ENCODE measurements around the gene RNU5B-1. TPM values are rescaled to one million over a fixed set of nuclear protein-coding genes. Genes with fewer than 3 reads are reported as not detected.
"Not testable (repeated sequence)": the region's sequence is repeated elsewhere in the genome, so short reads cannot be mapped to it uniquely, and the experiment has no call there.

RNU5B-1 gene
- total and polyA plus RNA-seq, 4 donors = not detected

DNA sequence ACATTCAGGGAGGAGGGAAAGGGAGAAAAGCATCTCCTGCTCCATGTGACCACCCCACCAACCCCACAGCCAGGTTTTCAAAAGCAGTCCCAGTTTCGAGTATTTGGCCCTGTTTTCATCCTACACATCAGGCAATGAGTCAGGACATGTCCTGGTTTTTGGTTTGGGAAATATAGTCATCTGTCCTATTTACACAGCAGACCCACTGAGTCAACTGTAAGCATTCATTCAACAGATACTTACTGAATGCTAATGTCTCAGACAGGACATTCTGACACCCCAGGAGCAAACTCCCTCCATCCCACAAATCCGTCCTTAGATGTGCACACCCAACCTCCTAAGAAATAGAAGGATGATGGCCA lies 40.4 kb downstream of the RNU5B-1 start:
- H3K27me3 ChIP-seq (ENCODE audit: control insufficient read depth in 4 of 4, insufficient read depth in 4 of 4, low read length in 3 of 4) = no peaks in the 10 kb centered on the region
- H3K9ac ChIP-seq (ENCODE audit: low read depth in 1 of 2, low read length in 2 of 2) = no peak overlapping the region
- H3K4me3 ChIP-seq (ENCODE audit: low read depth in 1 of 3, low read length in 3 of 3) = no peak overlapping the region
- TF ChIP-seq YY1 (IDR thresholded peaks at IDR 0.05) = no peak
- TF ChIP-seq FOXA2 (IDR thresholded peaks at IDR 0.05) = no peak
- no peaks in the 10 kb centered on the region for H3K9me3 ChIP-seq (ENCODE audit: control insufficient read depth in 4 of 4, low read length in 3 of 4)
- H3K27ac ChIP-seq (ENCODE audit: low read depth in 1 of 2, low read length in 2 of 2) = no peak overlapping the region
- DNase-seq (ENCODE audit: low spot score) = no peak
- 72% methylated on average over 2 of the region's 2 CpGs for WGBS
- H3K36me3 ChIP-seq (ENCODE audit: control insufficient read depth in 4 of 4, insufficient read depth in 3 of 4, low read depth in 1 of 4, low read length in 3 of 4) = no peaks in the 10 kb centered on the region
- no peaks in the 10 kb centered on the region for H3K4me1 ChIP-seq (ENCODE audit: control insufficient read depth in 4 of 4, insufficient read depth in 4 of 4, low read length in 3 of 4)

DNA sequence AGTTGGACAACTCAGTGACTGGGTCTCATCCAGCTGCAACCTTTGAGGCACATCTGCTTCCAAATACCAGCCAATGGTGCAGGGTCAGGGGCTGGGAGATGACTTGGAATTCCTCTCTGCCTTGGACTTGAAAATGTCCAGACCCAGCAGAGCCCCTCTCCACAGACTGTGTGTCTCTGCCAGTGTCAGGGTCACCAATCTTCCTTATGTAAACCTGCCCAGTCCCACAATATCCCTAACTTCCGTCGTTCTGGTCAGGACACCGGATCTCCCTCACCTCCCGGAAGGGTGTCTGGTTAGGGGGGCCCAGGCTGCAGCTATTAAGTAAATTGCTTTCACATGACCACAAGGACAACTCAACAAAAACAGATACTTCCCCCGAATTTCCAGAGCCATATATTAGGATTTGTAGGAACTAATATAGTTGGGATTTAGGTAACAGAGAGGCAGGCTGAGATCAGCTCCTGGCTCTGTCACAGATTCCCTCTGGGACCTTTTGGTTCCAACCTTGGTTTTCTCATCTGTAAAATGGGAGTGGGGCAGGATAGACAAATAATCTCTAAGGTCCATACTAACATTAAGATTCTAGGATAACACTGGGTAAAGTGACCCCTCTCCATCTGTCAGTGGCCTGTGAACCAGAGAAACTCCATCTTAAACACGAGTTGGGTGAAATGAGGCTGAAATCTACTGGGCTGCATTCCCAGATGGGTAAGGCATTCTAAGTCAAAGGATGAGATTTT lies 42.5 kb downstream of the RNU5B-1 start:
- no peaks in the 10 kb centered on the region for H3K4me1 ChIP-seq (ENCODE audit: control insufficient read depth in 4 of 4, insufficient read depth in 4 of 4, low read length in 3 of 4)
- H3K9ac ChIP-seq (ENCODE audit: low read depth in 1 of 2, low read length in 2 of 2) = no peak overlapping the region
- TF ChIP-seq GABPA (IDR thresholded peaks at IDR 0.05 in 1 of 2, conservative IDR thresholded peaks at IDR 0.05 in 1 of 2) = no peak
- TF ChIP-seq HNF4G (IDR thresholded peaks at IDR 0.05) = no peak
- TF ChIP-seq JUND (IDR thresholded peaks at IDR 0.05) = no peak
- no peak for TF ChIP-seq TAF1 (conservative IDR thresholded peaks at IDR 0.05)
- TF ChIP-seq, protein P1, sequence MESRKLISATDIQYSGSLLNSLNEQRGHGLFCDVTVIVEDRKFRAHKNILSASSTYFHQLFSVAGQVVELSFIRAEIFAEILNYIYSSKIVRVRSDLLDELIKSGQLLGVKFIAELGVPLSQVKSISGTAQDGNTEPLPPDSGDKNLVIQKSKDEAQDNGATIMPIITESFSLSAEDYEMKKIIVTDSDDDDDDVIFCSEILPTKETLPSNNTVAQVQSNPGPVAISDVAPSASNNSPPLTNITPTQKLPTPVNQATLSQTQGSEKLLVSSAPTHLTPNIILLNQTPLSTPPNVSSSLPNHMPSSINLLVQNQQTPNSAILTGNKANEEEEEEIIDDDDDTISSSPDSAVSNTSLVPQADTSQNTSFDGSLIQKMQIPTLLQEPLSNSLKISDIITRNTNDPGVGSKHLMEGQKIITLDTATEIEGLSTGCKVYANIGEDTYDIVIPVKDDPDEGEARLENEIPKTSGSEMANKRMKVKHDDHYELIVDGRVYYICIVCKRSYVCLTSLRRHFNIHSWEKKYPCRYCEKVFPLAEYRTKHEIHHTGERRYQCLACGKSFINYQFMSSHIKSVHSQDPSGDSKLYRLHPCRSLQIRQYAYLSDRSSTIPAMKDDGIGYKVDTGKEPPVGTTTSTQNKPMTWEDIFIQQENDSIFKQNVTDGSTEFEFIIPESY (IDR thresholded peaks at IDR 0.05) = no peak
- TF ChIP-seq, protein P2, sequence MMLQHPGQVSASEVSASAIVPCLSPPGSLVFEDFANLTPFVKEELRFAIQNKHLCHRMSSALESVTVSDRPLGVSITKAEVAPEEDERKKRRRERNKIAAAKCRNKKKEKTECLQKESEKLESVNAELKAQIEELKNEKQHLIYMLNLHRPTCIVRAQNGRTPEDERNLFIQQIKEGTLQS (IDR thresholded peaks at IDR 0.05) = no peak
- no peak for TF ChIP-seq EGR1 (IDR thresholded peaks at IDR 0.05; ENCODE audit: low read depth in 2 of 2)
- no peak for TF ChIP-seq FOXA2 (IDR thresholded peaks at IDR 0.05)
- TF ChIP-seq HNF4A (conservative IDR thresholded peaks at IDR 0.05) = no peak
- no peaks in the 10 kb centered on the region for H3K27me3 ChIP-seq (ENCODE audit: control insufficient read depth in 4 of 4, insufficient read depth in 4 of 4, low read length in 3 of 4)
- DNase-seq (ENCODE audit: low spot score) = no peak
- WGBS = 65% methylated on average over 6 of the region's 6 CpGs
- H3K27ac ChIP-seq (ENCODE audit: low read depth in 1 of 2, low read length in 2 of 2) = no peak overlapping the region
- no peaks in the 10 kb centered on the region for H3K36me3 ChIP-seq (ENCODE audit: control insufficient read depth in 4 of 4, insufficient read depth in 3 of 4, low read depth in 1 of 4, low read length in 3 of 4)
- H3K4me3 ChIP-seq (ENCODE audit: low read depth in 1 of 3, low read length in 3 of 3) = no peak overlapping the region
- H3K9me3 ChIP-seq (ENCODE audit: control insufficient read depth in 4 of 4, low read length in 3 of 4) = no peaks in the 10 kb centered on the region

DNA sequence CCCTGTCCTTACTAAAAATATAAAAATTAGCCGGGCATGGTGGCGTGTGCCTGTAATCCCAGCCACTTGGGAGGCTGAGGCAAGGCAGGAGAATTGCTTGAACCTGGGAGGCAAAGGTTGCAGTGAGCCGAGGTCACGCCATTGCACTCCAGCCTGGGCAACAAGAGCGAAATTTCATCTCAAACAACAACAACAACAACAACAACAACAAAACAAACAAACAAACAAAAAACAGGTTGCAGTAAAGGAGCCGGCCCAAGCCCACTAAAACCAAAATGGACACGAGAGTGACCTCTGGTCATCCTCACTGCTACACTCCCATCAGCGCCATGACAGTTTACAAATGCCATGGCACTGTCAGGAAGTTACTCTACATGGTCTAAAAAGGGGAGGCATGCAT lies 43.3 kb downstream of the RNU5B-1 start:
- not testable (repeated sequence) for H3K36me3 ChIP-seq (ENCODE audit: control insufficient read depth in 4 of 4, insufficient read depth in 3 of 4, low read depth in 1 of 4, low read length in 3 of 4); H3K4me3 ChIP-seq (ENCODE audit: low read depth in 1 of 3, low read length in 3 of 3); DNase-seq (ENCODE audit: low spot score); H3K27me3 ChIP-seq (ENCODE audit: control insufficient read depth in 4 of 4, insufficient read depth in 4 of 4, low read length in 3 of 4); H3K4me1 ChIP-seq (ENCODE audit: control insufficient read depth in 4 of 4, insufficient read depth in 4 of 4, low read length in 3 of 4); H3K27ac ChIP-seq (ENCODE audit: low read depth in 1 of 2, low read length in 2 of 2); H3K9me3 ChIP-seq (ENCODE audit: control insufficient read depth in 4 of 4, low read length in 3 of 4); H3K9ac ChIP-seq (ENCODE audit: low read depth in 1 of 2, low read length in 2 of 2)
- WGBS = 85% methylated on average over 8 of the region's 8 CpGs

DNA sequence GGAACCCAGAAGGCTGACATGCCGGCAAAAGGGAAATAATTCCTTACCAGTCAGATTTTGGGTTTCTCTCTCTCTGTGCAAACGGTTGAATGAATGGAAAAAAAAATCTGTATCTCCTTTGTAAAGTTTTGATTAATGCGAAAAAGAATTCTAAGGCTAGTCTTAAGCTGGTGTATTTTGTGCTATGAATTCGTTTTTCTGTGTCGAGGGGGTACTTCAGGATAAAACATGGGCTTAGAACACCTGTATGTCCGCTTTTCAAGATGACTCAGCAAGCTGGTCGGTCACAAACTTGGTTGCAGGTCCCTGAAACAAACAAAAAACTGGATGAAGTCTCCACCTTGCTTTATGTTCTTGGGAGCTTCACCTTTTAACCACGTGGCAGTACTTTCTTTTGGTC lies 44.9 kb downstream of the RNU5B-1 start:
- Histone ChIP-seq H3K9ac (ENCODE audit: low read depth in 1 of 2, low read length in 2 of 2) (no peak overlapping the region), H3K27me3 (ENCODE audit: control insufficient read depth in 4 of 4, insufficient read depth in 4 of 4, low read length in 3 of 4) (peaks cover 0 to 3% (median 0%) of the 10 kb centered on the region in 4 donors), H3K4me3 (ENCODE audit: low read depth in 1 of 3, low read length in 3 of 3) (no peak overlapping the region), H3K36me3 (ENCODE audit: control insufficient read depth in 4 of 4, insufficient read depth in 3 of 4, low read depth in 1 of 4, low read length in 3 of 4) (no peaks in the 10 kb centered on the region), H3K4me1 (ENCODE audit: control insufficient read depth in 4 of 4, insufficient read depth in 4 of 4, low read length in 3 of 4) (no peaks in the 10 kb centered on the region), H3K9me3 (ENCODE audit: control insufficient read depth in 4 of 4, low read length in 3 of 4) (no peaks in the 10 kb centered on the region), H3K27ac (ENCODE audit: low read depth in 1 of 2, low read length in 2 of 2) (no peak overlapping the region)
- DNase-seq (ENCODE audit: low spot score) = no peak
- TF ChIP-seq RXRA (IDR thresholded peaks at IDR 0.05) (no peak), YY1 (IDR thresholded peaks at IDR 0.05) (no peak), GABPA (IDR thresholded peaks at IDR 0.05 in 1 of 2, conservative IDR thresholded peaks at IDR 0.05 in 1 of 2) (no peak), HNF4A (conservative IDR thresholded peaks at IDR 0.05) (no peak), RAD21 (IDR thresholded peaks at IDR 0.05) (no peak), HNF4G (IDR thresholded peaks at IDR 0.05) (no peak), EGR1 (IDR thresholded peaks at IDR 0.05; ENCODE audit: low read depth in 2 of 2) (no peak), NR2F2 (IDR thresholded peaks at IDR 0.05) (no peak), FOXA2 (IDR thresholded peaks at IDR 0.05) (no peak), JUND (IDR thresholded peaks at IDR 0.05) (no peak)
- TF ChIP-seq, protein P3, sequence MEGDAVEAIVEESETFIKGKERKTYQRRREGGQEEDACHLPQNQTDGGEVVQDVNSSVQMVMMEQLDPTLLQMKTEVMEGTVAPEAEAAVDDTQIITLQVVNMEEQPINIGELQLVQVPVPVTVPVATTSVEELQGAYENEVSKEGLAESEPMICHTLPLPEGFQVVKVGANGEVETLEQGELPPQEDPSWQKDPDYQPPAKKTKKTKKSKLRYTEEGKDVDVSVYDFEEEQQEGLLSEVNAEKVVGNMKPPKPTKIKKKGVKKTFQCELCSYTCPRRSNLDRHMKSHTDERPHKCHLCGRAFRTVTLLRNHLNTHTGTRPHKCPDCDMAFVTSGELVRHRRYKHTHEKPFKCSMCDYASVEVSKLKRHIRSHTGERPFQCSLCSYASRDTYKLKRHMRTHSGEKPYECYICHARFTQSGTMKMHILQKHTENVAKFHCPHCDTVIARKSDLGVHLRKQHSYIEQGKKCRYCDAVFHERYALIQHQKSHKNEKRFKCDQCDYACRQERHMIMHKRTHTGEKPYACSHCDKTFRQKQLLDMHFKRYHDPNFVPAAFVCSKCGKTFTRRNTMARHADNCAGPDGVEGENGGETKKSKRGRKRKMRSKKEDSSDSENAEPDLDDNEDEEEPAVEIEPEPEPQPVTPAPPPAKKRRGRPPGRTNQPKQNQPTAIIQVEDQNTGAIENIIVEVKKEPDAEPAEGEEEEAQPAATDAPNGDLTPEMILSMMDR (IDR thresholded peaks at IDR 0.05; ENCODE audit: low read depth, low read length, missing input control) = no peak
- TF ChIP-seq, protein P1 (IDR thresholded peaks at IDR 0.05) = no peak
- WGBS = 71% methylated on average over 8 of the region's 8 CpGs

Data from liver (tissue), 9 donors.